ENCODE results near the gene NPR2. TPM values are rescaled to one million over a fixed set of nuclear protein-coding genes. Genes with fewer than 3 reads are reported as not detected.

The NPR2 gene
- total RNA-seq, 4 donors from 2014 or later: 26.3 to 36.0 (median 32.4) TPM

GRCh38 chr9:35816708-35817107 is 25.3 kb downstream of the NPR2 start:
- H3K9me3 ChIP-seq: no peaks in the 10 kb centered on the region
- no peaks in the 10 kb centered on the region for H3K36me3 ChIP-seq
- no peak for DNase-seq (ENCODE audit: low spot score in 2 of 2)
- H3K4me1 ChIP-seq: peaks cover 8 to 35% (median 20%) of the 10 kb centered on the region in 4 donors
- WGBS, 2 donors: 45 to 53% methylated on average over 1 of the region's 1 CpG
- H3K27ac ChIP-seq: no peak overlapping the region
- H3K27me3 ChIP-seq: no peaks in the 10 kb centered on the region
- H3K4me3 ChIP-seq: no peak overlapping the region
- TF ChIP-seq CTCF (IDR thresholded peaks at IDR 0.05): no peak

GRCh38 chr9:35818341-35818740 is 26.9 kb downstream of the NPR2 start:
- H3K36me3 ChIP-seq: no peaks in the 10 kb centered on the region
- H3K27me3 ChIP-seq: no peaks in the 10 kb centered on the region
- H3K4me3 ChIP-seq: no peak overlapping the region
- DNase-seq (ENCODE audit: low spot score in 2 of 2): no peak
- H3K9me3 ChIP-seq: no peaks in the 10 kb centered on the region
- 70 to 81% methylated on average over 3 of the region's 3 CpGs for WGBS, 2 donors
- H3K27ac ChIP-seq: no peak overlapping the region
- TF ChIP-seq CTCF (IDR thresholded peaks at IDR 0.05) (no peak), EP300 (IDR thresholded peaks at IDR 0.05) (no peak), POLR2A (IDR thresholded peaks at IDR 0.05) (no peak)
- peaks cover 6 to 18% (median 10%) of the 10 kb centered on the region in 4 donors for H3K4me1 ChIP-seq

- Histone ChIP-seq H3K4me1 (peaks cover 0 to 7% (median 0%) of the 10 kb centered on the region in 4 donors), H3K9me3 (no peaks in the 10 kb centered on the region), H3K27ac (no peak overlapping the region), H3K27me3 (no peaks in the 10 kb centered on the region), H3K36me3 (no peaks in the 10 kb centered on the region), H3K4me3 (no peak overlapping the region)
- DNase-seq (ENCODE audit: low spot score in 2 of 2): no peak
- no peak for TF ChIP-seq POLR2A (IDR thresholded peaks at IDR 0.05)
- TF ChIP-seq EP300 (IDR thresholded peaks at IDR 0.05): no peak
- TF ChIP-seq CTCF (IDR thresholded peaks at IDR 0.05): no peak
These were observed 28.7 kb downstream of the NPR2 start for GRCh38 chr9:35820076-35820475.

- no peak overlapping the region for H3K27ac ChIP-seq
- no peaks in the 10 kb centered on the region for H3K4me1 ChIP-seq
- no peak overlapping the region for H3K4me3 ChIP-seq
- H3K27me3 ChIP-seq: no peaks in the 10 kb centered on the region
- no peaks in the 10 kb centered on the region for H3K9me3 ChIP-seq
- TF ChIP-seq EP300 (IDR thresholded peaks at IDR 0.05) (no peak), POLR2A (IDR thresholded peaks at IDR 0.05) (no peak), CTCF (IDR thresholded peaks at IDR 0.05) (no peak)
- no peak for DNase-seq (ENCODE audit: low spot score in 2 of 2)
- H3K36me3 ChIP-seq: no peaks in the 10 kb centered on the region
These were observed 31.5 kb downstream of the NPR2 start for GRCh38 chr9:35822926-35823325.

GRCh38 chr9:35826071-35826701 is 34.8 kb downstream of the NPR2 start:
- Histone ChIP-seq H3K36me3 (no peaks in the 10 kb centered on the region), H3K9me3 (no peaks in the 10 kb centered on the region), H3K27me3 (no peaks in the 10 kb centered on the region), H3K4me1 (peaks cover 2 to 23% (median 13%) of the 10 kb centered on the region in 4 donors), H3K27ac (no peak overlapping the region), H3K4me3 (no peak overlapping the region)
- peak in 1 of 2 donors; percentile 79 for DNase-seq (ENCODE audit: low spot score in 2 of 2)
- TF ChIP-seq CTCF (IDR thresholded peaks at IDR 0.05) (peak; percentile 57 to 84 (median 72)), POLR2A (IDR thresholded peaks at IDR 0.05) (no peak)
- WGBS, 2 donors: 34% methylated on average over 4 of the region's 4 CpGs
